H9 (cell line): Measurements from ENCODE around the gene TRIO. TPM values are rescaled to one million over a fixed set of nuclear protein-coding genes. Genes with fewer than 3 reads are reported as not detected.

Experiments used
- DNase-seq: peaks from one replicate; pipeline ENCODE4 v3.0.0-alpha.2; 2017
- H2AFZ ChIP-seq: one replicate; pipeline ENCODE4 v1.6.1; 2013; ENCODE audit warnings: mild to moderate bottlenecking, low read length, control low read depth, moderate library complexity
- H2AK5ac ChIP-seq: 2 replicates; pipeline ENCODE4 v1.6.1; 2013; ENCODE audit warnings: low read length, control low read depth, mixed read lengths; ENCODE audit not compliant: insufficient read length
- H2BK120ac ChIP-seq: one replicate; pipeline ENCODE4 v1.6.1; 2013; ENCODE audit warnings: low read depth, mild to moderate bottlenecking, low read length, control low read depth, inconsistent platforms; ENCODE audit not compliant: poor library complexity, severe bottlenecking
- H2BK12ac ChIP-seq: 2 replicates; pipeline ENCODE4 v1.6.1; 2013; ENCODE audit warnings: low read length, control low read depth, mixed read lengths, low read depth; ENCODE audit not compliant: insufficient read length
- H2BK15ac ChIP-seq: 2 replicates; pipeline ENCODE4 v1.6.1; 2013; ENCODE audit warnings: low read depth, low read length, control low read depth
- H2BK20ac ChIP-seq: one replicate; pipeline ENCODE4 v1.6.1; 2013; ENCODE audit warnings: low read depth, mild to moderate bottlenecking, low read length, control low read depth, inconsistent platforms; ENCODE audit not compliant: poor library complexity, severe bottlenecking
- H2BK5ac ChIP-seq: 2 replicates; pipeline ENCODE4 v1.6.1; 2013; ENCODE audit warnings: low read length, control low read depth, mixed read lengths; ENCODE audit not compliant: insufficient read length
- H3K14ac ChIP-seq: 2 replicates; pipeline ENCODE4 v1.6.1; 2013; ENCODE audit warnings: low read length, control low read depth; ENCODE audit not compliant: insufficient read depth
- H3K18ac ChIP-seq: 2 replicates; pipeline ENCODE4 v1.6.1; 2013; ENCODE audit warnings: low read depth, mild to moderate bottlenecking, mixed read lengths, low read length, control low read depth; ENCODE audit not compliant: insufficient read length
- H3K23ac ChIP-seq: 2 replicates; pipeline ENCODE4 v1.6.1; 2013; ENCODE audit warnings: low read length, control low read depth, mixed read lengths, low read depth; ENCODE audit not compliant: insufficient read length
- H3K23me2 ChIP-seq: 2 replicates; pipeline ENCODE4 v1.6.1; 2013; ENCODE audit warnings: low read depth, mild to moderate bottlenecking, mixed read lengths, low read length, control low read depth; ENCODE audit not compliant: insufficient read length, poor library complexity, severe bottlenecking
- H3K27ac ChIP-seq: 2 replicates; pipeline ENCODE4 v1.5.1; 2013; ENCODE audit warnings: low read length, control low read depth, mixed read lengths, low read depth; ENCODE audit not compliant: insufficient read length
- H3K27me3 ChIP-seq: 2 replicates; pipeline ENCODE4 v1.6.1; 2013; ENCODE audit warnings: low read length, control low read depth, inconsistent platforms; ENCODE audit not compliant: insufficient read depth
- H3K4ac ChIP-seq: 2 replicates; pipeline ENCODE4 v1.6.1; 2013; ENCODE audit warnings: low read depth, mild to moderate bottlenecking, control low read depth, inconsistent platforms, low read length, moderate library complexity
- H3K4me1 ChIP-seq: 2 replicates; pipeline ENCODE4 v1.6.1; 2013; ENCODE audit warnings: low read length, control low read depth, inconsistent platforms; ENCODE audit not compliant: insufficient read depth
- H3K4me2 ChIP-seq: 2 replicates; pipeline ENCODE4 v1.6.1; 2013; ENCODE audit warnings: low read length, control low read depth, mixed read lengths; ENCODE audit not compliant: insufficient read length, insufficient read depth
- H3K56ac ChIP-seq: 2 replicates; pipeline ENCODE4 v1.6.1; 2013; ENCODE audit warnings: low read depth, mild to moderate bottlenecking, mixed read lengths, low read length, control low read depth; ENCODE audit not compliant: insufficient read length
- H3K79me1 ChIP-seq: 2 replicates; pipeline ENCODE4 v1.6.1; 2013; ENCODE audit warnings: low read depth, mild to moderate bottlenecking, moderate library complexity, low read length, control low read depth, inconsistent platforms; ENCODE audit not compliant: insufficient read depth, poor library complexity, severe bottlenecking
- H3K79me2 ChIP-seq: 2 replicates; pipeline ENCODE4 v1.6.1; 2013; ENCODE audit warnings: low read length, control low read depth, inconsistent platforms; ENCODE audit not compliant: insufficient read depth
- H3K9ac ChIP-seq: 2 replicates; pipeline ENCODE4 v1.6.1; 2013; ENCODE audit warnings: low read length, control low read depth, mixed read lengths; ENCODE audit not compliant: insufficient read length; ENCODE audit errors: extremely low read depth
- H3K9me3 ChIP-seq: one replicate; pipeline ENCODE4 v1.6.1; 2013; ENCODE audit warnings: low read depth, low read length, inconsistent platforms; ENCODE audit not compliant: control insufficient read depth
- H3T11ph ChIP-seq: one replicate; pipeline ENCODE4 v1.6.1; 2013; ENCODE audit warnings: mild to moderate bottlenecking, low read length, control low read depth, inconsistent platforms
- H4K20me1 ChIP-seq: one replicate; pipeline ENCODE4 v1.6.1; 2013; ENCODE audit not compliant: control insufficient read depth, insufficient read length, insufficient read depth
- H4K5ac ChIP-seq: 2 replicates; pipeline ENCODE4 v1.6.1; 2013; ENCODE audit warnings: low read depth, mild to moderate bottlenecking, mixed read lengths, low read length, control low read depth; ENCODE audit not compliant: insufficient read length
- H4K8ac ChIP-seq: replicated peaks from 2 replicates; pipeline ENCODE4 v1.6.1; 2013; ENCODE audit warnings: low read length, control low read depth, mixed read lengths, low read depth; ENCODE audit not compliant: insufficient read length
- H4K91ac ChIP-seq: 2 replicates; pipeline ENCODE4 v1.6.1; 2013; ENCODE audit warnings: low read depth, mild to moderate bottlenecking, moderate library complexity, mixed read lengths, low read length, control low read depth; ENCODE audit not compliant: insufficient read length
- H3K27ac Mint-ChIP-seq, 3 experiments: 2 replicates in 2 of 3; 3 replicates in 1 of 3; pipeline ENCODE4 v1.8.0; 2020 to 2021; ENCODE audit warnings: mixed read lengths in 3 of 3, mild to moderate bottlenecking in 1 of 3, moderate library complexity in 1 of 3
- H3K27me3 Mint-ChIP-seq: 2 replicates; pipeline ENCODE4 v1.8.0; 2021; ENCODE audit warnings: low read depth, mild to moderate bottlenecking, moderate library complexity, mixed read lengths
- H3K36me3 Mint-ChIP-seq, 3 experiments: 2 replicates in 2 of 3; 3 replicates in 1 of 3; pipeline ENCODE4 v1.8.0; 2020 to 2021; ENCODE audit warnings: low read depth in 3 of 3, mixed read lengths in 3 of 3; ENCODE audit not compliant: insufficient read depth in 1 of 3
- H3K4me1 Mint-ChIP-seq, 2 experiments: 2 replicates each; pipeline ENCODE4 v1.8.0; 2020; ENCODE audit warnings: mixed read lengths in 2 of 2
- H3K4me3 Mint-ChIP-seq, 2 experiments: 2 replicates in 1 of 2; 3 replicates in 1 of 2; pipeline ENCODE4 v1.8.0; 2020 to 2021; ENCODE audit warnings: mild to moderate bottlenecking in 2 of 2, mixed read lengths in 2 of 2, moderate library complexity in 1 of 2
- H3K9me3 Mint-ChIP-seq, 2 experiments: 2 replicates in 1 of 2; 3 replicates in 1 of 2; pipeline ENCODE4 v1.8.0; 2020; ENCODE audit warnings: mild to moderate bottlenecking in 2 of 2, mixed read lengths in 2 of 2, moderate library complexity in 1 of 2
- WGBS: extraction: QIAGEN DNeasy Blood & Tissue Kit; methylation state at CpG from one replicate; pipeline ENCODE4 v1.1.7; 2013; ENCODE audit warnings: missing lambda C conversion rate, low lambda C conversion rate, mixed read lengths; ENCODE audit not compliant: insufficient read length; ENCODE audit errors: extremely low coverage; 5-methylcytosine and 5-hydroxymethylcytosine counted together
- total RNA-seq: library from RNA; stranded (reverse); gene quantifications from 2 replicates; pipeline ENCODE4 v1.2.1, GENCODE V29; 2021
- TF ChIP-seq, protein P1 (sequence below): fragments of 200-600 bp; sonication (generic); conservative IDR thresholded peaks from 3 replicates; pipeline ENCODE4 v1.8.0; 2021; ENCODE audit warnings: antibody characterized with exemption, mild to moderate bottlenecking

The TRIO gene
- total RNA-seq, 1 experiment from 2014 or later: 87.8 TPM

DNA sequence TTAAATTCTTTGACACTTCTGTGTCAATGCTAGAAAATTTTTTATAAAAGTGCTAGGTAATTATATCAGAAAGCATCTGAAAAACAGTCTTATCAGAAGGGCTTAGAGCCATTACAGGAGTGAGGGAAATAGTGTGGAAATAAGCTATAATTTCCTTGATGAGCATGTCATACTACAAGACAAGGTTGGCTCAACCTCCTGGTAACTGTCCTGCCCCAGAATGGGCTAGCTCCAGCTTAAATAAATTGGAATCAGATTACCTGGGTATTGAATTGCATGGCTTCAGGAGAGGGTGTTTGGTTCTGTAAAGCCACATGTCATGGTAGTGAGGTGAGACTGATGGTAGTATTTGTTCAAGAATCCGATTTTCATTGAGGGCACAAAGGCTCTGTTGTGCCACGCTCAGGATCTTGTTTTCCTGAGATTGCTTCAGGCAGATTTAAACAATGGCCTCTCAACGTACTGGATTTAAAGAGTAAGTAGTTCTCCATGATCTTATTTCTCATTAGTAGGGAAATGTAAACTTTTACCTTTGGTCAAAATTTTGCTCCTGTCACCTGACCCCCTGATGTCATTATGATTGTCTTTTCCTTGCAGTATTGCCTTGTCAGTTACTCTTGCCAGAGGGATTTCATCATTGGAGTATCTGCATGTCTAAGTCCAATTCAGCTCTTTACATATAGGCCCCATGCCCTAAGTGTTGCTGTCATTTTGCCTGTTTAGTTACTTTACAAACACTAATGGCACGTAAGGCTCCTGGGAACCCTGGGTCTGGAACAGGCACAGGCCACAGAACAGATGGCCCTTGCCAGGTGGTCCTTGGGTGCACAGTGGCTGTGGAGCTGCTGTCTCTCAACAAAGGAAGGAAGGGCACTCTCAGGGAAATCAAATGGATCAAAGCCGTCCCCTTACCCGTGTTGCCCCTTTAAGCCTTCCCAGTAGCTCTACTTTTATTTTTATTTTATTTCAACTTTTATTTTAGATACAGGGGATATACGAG lies 21.3 kb downstream of the TRIO start:
- no peak overlapping the region for H3K27ac ChIP-seq
- H4K8ac ChIP-seq: no peak overlapping the region
- peaks cover 8% of the 10 kb centered on the region; the same call in 1 of the 2 replicates for H3K4me1 ChIP-seq
- no peak for DNase-seq
- H3K23me2 ChIP-seq: no peaks in the 10 kb centered on the region
- H4K5ac ChIP-seq: no peak overlapping the region
- TF ChIP-seq, protein P1, sequence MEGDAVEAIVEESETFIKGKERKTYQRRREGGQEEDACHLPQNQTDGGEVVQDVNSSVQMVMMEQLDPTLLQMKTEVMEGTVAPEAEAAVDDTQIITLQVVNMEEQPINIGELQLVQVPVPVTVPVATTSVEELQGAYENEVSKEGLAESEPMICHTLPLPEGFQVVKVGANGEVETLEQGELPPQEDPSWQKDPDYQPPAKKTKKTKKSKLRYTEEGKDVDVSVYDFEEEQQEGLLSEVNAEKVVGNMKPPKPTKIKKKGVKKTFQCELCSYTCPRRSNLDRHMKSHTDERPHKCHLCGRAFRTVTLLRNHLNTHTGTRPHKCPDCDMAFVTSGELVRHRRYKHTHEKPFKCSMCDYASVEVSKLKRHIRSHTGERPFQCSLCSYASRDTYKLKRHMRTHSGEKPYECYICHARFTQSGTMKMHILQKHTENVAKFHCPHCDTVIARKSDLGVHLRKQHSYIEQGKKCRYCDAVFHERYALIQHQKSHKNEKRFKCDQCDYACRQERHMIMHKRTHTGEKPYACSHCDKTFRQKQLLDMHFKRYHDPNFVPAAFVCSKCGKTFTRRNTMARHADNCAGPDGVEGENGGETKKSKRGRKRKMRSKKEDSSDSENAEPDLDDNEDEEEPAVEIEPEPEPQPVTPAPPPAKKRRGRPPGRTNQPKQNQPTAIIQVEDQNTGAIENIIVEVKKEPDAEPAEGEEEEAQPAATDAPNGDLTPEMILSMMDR: no peak
- H3K9me3 ChIP-seq: no peaks in the 10 kb centered on the region
- Mint-ChIP-seq H3K36me3 (peaks cover 7 to 16% (median 11%) of the 10 kb centered on the region in 3 experiments), H3K27ac (no peak overlapping the region), H3K9me3 (peaks cover 6 to 7% of the 10 kb centered on the region in 2 experiments), H3K27me3 (no peaks in the 10 kb centered on the region), H3K4me1 (peaks cover 46 to 47% of the 10 kb centered on the region in 2 experiments), H3K4me3 (no peak overlapping the region)
- H2BK5ac ChIP-seq: no peak overlapping the region
- WGBS: no CpG with 5 or more reads among the region's 7 CpGs
- no peaks in the 10 kb centered on the region for H3K27me3 ChIP-seq
- no peak overlapping the region for H4K91ac ChIP-seq
- peaks cover 67% of the 10 kb centered on the region; the same call in 1 of the 2 replicates for H3K79me2 ChIP-seq
- no peak overlapping the region for H3T11ph ChIP-seq
- H3K23ac ChIP-seq: no peak overlapping the region
- no peak overlapping the region for H3K4me2 ChIP-seq
- no peak overlapping the region for H2AFZ ChIP-seq
- no peak overlapping the region for H2BK120ac ChIP-seq
- H3K56ac ChIP-seq: no peak overlapping the region
- H2BK15ac ChIP-seq: no peak overlapping the region
- no peaks in the 10 kb centered on the region for H4K20me1 ChIP-seq
- peaks cover 23% of the 10 kb centered on the region for H3K79me1 ChIP-seq
- H3K14ac ChIP-seq: no peak overlapping the region
- no peak overlapping the region for H3K9ac ChIP-seq
- H3K4ac ChIP-seq: no peak overlapping the region
- no peak overlapping the region for H2BK20ac ChIP-seq
- no peak overlapping the region for H2BK12ac ChIP-seq
- no peak overlapping the region for H3K18ac ChIP-seq
- H2AK5ac ChIP-seq: no peak overlapping the region
